Heart left ventricle (tissue), 13 donors: ENCODE measurements around the gene NYAP2.

Source experiments
- CTCF ChIP-seq, 12 donors: fragments of 200-600 bp; sonication (generic) in 4 of 12; IDR thresholded peaks; one replicate each; pipeline versions ENCODE4 v1.5.0 to v1.8.0; 2018 to 2022; ENCODE audit warnings: antibody characterized with exemption in 12 of 12, mild to moderate bottlenecking in 5 of 12
- POLR2A ChIP-seq, 2 donors: fragments of 450-650 bp; IDR thresholded peaks; one replicate each; pipeline ENCODE4 v1.6.1; 2017; ENCODE audit warnings: antibody characterized with exemption in 2 of 2, mild to moderate bottlenecking in 2 of 2, moderate library complexity in 2 of 2
- donor health status: ischemic (EF 13 %, LVEDD 7.1; RV severe dilation, severe dysfunction).
- donor health status: DM: no; HTN: yes; CAD: no.
- donor health status: DM: no; HTN: no; CAD: no.
- donor health status: ischemic (EF 25% LVEDD 6.9; RV normal size, moderate dysfunction).
- donor health status: ischemic (EF 25% LVEDD 5.7; RV mildly dilated, moderate dysfunction).
- donor health status: ischemic (EF 35%, LVEDD 5.7; RV mildly dilated, moderate dysfunction).
- donor health status: nonischemic (EF 11% LVEDD 7.7; RV severe dilation, severe dysfunction).
- donor health status: DM: yes; HTN: yes; CAD: no.
- donor health status: PGD.
- donor health status: ischemic (EF 29% LVEDD 5.4; RV normal size, mild dysfunction).
- donor health status: nonischemic (EF 23%, LVEDD 6.1; RV moderate dilation, normal function).

GRCh38 chr2:225379856-225380255 is 19.7 kb upstream of the NYAP2 start:
- TF ChIP-seq CTCF (IDR thresholded peaks at IDR 0.05) (no peak), POLR2A (IDR thresholded peaks at IDR 0.05) (no peak)
